WTC11 (cell line): ENCODE data around the gene CD28.

ENCODE experiments used
- FOXJ3 ChIP-seq: sonication (generic); formaldehyde crosslinking; IDR thresholded peaks from 2 replicates; pipeline ENCODE4 v1.9.0; 2021; ENCODE audit warnings: missing genetic modification reagents, mild to moderate bottlenecking, borderline replicate concordance
- JAZF1 ChIP-seq: fragments of 250-450 bp; sonication (Bioruptor Pico); IDR thresholded peaks from 2 replicates; pipeline ENCODE4 v1.9.0; 2021; ENCODE audit warnings: moderate library complexity, mild to moderate bottlenecking, inconsistent platforms
- MYBL2 ChIP-seq: sonication (generic); formaldehyde crosslinking; IDR thresholded peaks from 2 replicates; pipeline ENCODE4 v1.8.1; 2023; ENCODE audit warnings: mild to moderate bottlenecking, moderate library complexity, missing genetic modification reagents
- PRDM15 ChIP-seq: sonication (generic); formaldehyde crosslinking; IDR thresholded peaks from 2 replicates; pipeline ENCODE4 v1.8.0; 2022; ENCODE audit warnings: missing genetic modification reagents
- PREB ChIP-seq: sonication (generic); formaldehyde crosslinking; IDR thresholded peaks from 2 replicates; pipeline ENCODE4 v1.8.1; 2022; ENCODE audit warnings: mild to moderate bottlenecking, missing genetic modification reagents, moderate library complexity, borderline replicate concordance
- PRRX2 ChIP-seq: fragments of 250-450 bp; sonication (Bioruptor Pico); IDR thresholded peaks from 2 replicates; pipeline ENCODE4 v1.8.0; 2021; ENCODE audit warnings: mild to moderate bottlenecking
- TCF7 ChIP-seq: sonication (generic); formaldehyde crosslinking; IDR thresholded peaks from 2 replicates; pipeline ENCODE4 v1.8.0; 2022; ENCODE audit warnings: mild to moderate bottlenecking, low read depth, missing genetic modification reagents, moderate library complexity
- ZNF263 ChIP-seq: sonication (generic); formaldehyde crosslinking; IDR thresholded peaks from 2 replicates; pipeline ENCODE4 v1.8.1; 2022; ENCODE audit warnings: low read depth, mild to moderate bottlenecking, moderate library complexity, missing genetic modification reagents
- ZNF425 ChIP-seq: fragments of 250-450 bp; sonication (Bioruptor Pico); conservative IDR thresholded peaks from 2 replicates; pipeline ENCODE4 v1.9.0; 2021; ENCODE audit warnings: mild to moderate bottlenecking
- ZNF512 ChIP-seq: sonication (generic); formaldehyde crosslinking; IDR thresholded peaks from 2 replicates; pipeline ENCODE4 v1.8.1; 2022; ENCODE audit warnings: missing genetic modification reagents, borderline replicate concordance
- TF ChIP-seq, protein P1 (sequence below): fragments of 200-600 bp; IDR thresholded peaks from 2 replicates; pipeline ENCODE4 v1.8.0; 2022; ENCODE audit warnings: antibody characterized with exemption
- TF ChIP-seq, protein P2 (sequence below): sonication (generic); formaldehyde crosslinking; IDR thresholded peaks from 2 replicates; pipeline ENCODE4 v1.8.1; 2023; ENCODE audit warnings: mild to moderate bottlenecking, missing genetic modification reagents
- TF ChIP-seq, protein P3 (sequence below): sonication (generic); formaldehyde crosslinking; IDR thresholded peaks from 2 replicates; pipeline ENCODE4 v1.8.1; 2023; ENCODE audit warnings: mild to moderate bottlenecking, moderate library complexity, missing genetic modification reagents

DNA sequence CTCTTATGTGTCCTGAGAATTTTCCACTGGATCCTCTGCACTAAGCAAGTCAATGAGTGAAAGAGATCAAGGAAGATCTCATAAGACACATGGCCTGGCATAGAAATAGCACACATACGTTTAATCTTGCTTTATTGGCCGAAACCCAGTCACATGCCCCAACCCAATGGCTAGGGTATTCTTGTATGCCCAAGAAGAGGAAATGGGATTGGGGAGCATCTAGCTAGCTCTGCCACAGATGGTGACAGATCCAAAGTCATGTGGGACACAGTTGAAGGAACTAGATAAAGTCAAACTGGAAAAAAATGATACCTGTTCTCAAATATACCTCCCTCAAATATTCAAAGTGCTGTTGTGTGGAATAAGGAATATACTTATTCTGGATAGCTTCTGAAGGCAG lies 74.7 kb downstream of the CD28 start:
- no peak for TF ChIP-seq ZNF512 (CRISPR knock-in tag)
- TF ChIP-seq JAZF1 (CRISPR knock-in tag): no peak
- no peak for TF ChIP-seq ZNF425 (CRISPR knock-in tag)
- no peak for TF ChIP-seq PRDM15 (CRISPR knock-in tag)
- no peak for TF ChIP-seq MYBL2 (CRISPR knock-in tag)
- TF ChIP-seq, protein P1, sequence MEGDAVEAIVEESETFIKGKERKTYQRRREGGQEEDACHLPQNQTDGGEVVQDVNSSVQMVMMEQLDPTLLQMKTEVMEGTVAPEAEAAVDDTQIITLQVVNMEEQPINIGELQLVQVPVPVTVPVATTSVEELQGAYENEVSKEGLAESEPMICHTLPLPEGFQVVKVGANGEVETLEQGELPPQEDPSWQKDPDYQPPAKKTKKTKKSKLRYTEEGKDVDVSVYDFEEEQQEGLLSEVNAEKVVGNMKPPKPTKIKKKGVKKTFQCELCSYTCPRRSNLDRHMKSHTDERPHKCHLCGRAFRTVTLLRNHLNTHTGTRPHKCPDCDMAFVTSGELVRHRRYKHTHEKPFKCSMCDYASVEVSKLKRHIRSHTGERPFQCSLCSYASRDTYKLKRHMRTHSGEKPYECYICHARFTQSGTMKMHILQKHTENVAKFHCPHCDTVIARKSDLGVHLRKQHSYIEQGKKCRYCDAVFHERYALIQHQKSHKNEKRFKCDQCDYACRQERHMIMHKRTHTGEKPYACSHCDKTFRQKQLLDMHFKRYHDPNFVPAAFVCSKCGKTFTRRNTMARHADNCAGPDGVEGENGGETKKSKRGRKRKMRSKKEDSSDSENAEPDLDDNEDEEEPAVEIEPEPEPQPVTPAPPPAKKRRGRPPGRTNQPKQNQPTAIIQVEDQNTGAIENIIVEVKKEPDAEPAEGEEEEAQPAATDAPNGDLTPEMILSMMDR: no peak
- no peak for TF ChIP-seq PREB (CRISPR knock-in tag)
- TF ChIP-seq PRRX2 (CRISPR knock-in tag): no peak
- TF ChIP-seq FOXJ3 (CRISPR knock-in tag): no peak
- TF ChIP-seq, protein P2, sequence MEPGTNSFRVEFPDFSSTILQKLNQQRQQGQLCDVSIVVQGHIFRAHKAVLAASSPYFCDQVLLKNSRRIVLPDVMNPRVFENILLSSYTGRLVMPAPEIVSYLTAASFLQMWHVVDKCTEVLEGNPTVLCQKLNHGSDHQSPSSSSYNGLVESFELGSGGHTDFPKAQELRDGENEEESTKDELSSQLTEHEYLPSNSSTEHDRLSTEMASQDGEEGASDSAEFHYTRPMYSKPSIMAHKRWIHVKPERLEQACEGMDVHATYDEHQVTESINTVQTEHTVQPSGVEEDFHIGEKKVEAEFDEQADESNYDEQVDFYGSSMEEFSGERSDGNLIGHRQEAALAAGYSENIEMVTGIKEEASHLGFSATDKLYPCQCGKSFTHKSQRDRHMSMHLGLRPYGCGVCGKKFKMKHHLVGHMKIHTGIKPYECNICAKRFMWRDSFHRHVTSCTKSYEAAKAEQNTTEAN (CRISPR knock-in tag): no peak
- TF ChIP-seq, protein P3, sequence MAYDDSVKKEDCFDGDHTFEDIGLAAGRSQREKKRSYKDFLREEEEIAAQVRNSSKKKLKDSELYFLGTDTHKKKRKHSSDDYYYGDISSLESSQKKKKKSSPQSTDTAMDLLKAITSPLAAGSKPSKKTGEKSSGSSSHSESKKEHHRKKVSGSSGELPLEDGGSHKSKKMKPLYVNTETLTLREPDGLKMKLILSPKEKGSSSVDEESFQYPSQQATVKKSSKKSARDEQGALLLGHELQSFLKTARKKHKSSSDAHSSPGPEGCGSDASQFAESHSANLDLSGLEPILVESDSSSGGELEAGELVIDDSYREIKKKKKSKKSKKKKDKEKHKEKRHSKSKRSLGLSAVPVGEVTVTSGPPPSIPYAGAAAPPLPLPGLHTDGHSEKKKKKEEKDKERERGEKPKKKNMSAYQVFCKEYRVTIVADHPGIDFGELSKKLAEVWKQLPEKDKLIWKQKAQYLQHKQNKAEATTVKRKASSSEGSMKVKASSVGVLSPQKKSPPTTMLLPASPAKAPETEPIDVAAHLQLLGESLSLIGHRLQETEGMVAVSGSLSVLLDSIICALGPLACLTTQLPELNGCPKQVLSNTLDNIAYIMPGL (CRISPR knock-in tag): no peak
- no peak for TF ChIP-seq TCF7 (CRISPR knock-in tag)
- TF ChIP-seq ZNF263 (CRISPR knock-in tag): no peak
